ENCODE results near the gene INO80D. TPM values are rescaled to one million over a fixed set of nuclear protein-coding genes. Genes with fewer than 3 reads are reported as not detected.

The INO80D gene
- total RNA-seq, 3 donors from 2014 or later = 16.3 to 29.9 (median 19.3) TPM

GRCh38 chr2:206000776-206001175 lies 85.2 kb downstream of the INO80D start:
- Histone ChIP-seq H3K4me3 (no peak overlapping the region), H3K27ac (no peak overlapping the region), H3K36me3 (peaks cover 11% of the 10 kb centered on the region), H3K9me3 (no peaks in the 10 kb centered on the region), H3K4me1 (no peaks in the 10 kb centered on the region), H3K27me3 (no peaks in the 10 kb centered on the region)
- intact Hi-C loops (cut with DNase I; ENCODE audit: low total_unique reads) = loop anchor here (10.0 kb wide), 1 partner anchor 564 kb away; no protein-coding TSS in a partner anchor
- no peak for DNase-seq (ENCODE audit: low spot score in 2 of 2)
- no peak for TF ChIP-seq POLR2A (IDR thresholded peaks at IDR 0.05)
- TF ChIP-seq CTCF (IDR thresholded peaks at IDR 0.05) = no peak
- TF ChIP-seq POLR2AphosphoS5 (IDR thresholded peaks at IDR 0.05) = no peak

- Histone ChIP-seq H3K36me3 (no peaks in the 10 kb centered on the region), H3K4me1 (no peaks in the 10 kb centered on the region), H3K9me3 (no peaks in the 10 kb centered on the region), H3K27ac (no peak overlapping the region), H3K4me3 (no peak overlapping the region), H3K27me3 (no peaks in the 10 kb centered on the region)
- DNase-seq (ENCODE audit: low spot score in 2 of 2) = no peak
- TF ChIP-seq CTCF (IDR thresholded peaks at IDR 0.05) = no peak
- no peak for TF ChIP-seq POLR2AphosphoS5 (IDR thresholded peaks at IDR 0.05)
- TF ChIP-seq POLR2A (IDR thresholded peaks at IDR 0.05) = no peak
- intact Hi-C loops (cut with DNase I; ENCODE audit: low total_unique reads) = no loop called here
Observed at GRCh38 chr2:205998583-205998982, 87.4 kb downstream of the INO80D start.

GRCh38 chr2:205996161-205996560 lies 89.8 kb downstream of the INO80D start:
- intact Hi-C loops (cut with DNase I; ENCODE audit: low total_unique reads) = no loop called here
- H3K4me3 ChIP-seq = no peak overlapping the region
- TF ChIP-seq POLR2A (IDR thresholded peaks at IDR 0.05) (no peak), CTCF (IDR thresholded peaks at IDR 0.05) (no peak), POLR2AphosphoS5 (IDR thresholded peaks at IDR 0.05) (no peak)

GRCh38 chr2:205995260-205995659 lies 90.7 kb downstream of the INO80D start:
- H3K9me3 ChIP-seq = no peaks in the 10 kb centered on the region
- no peak overlapping the region for H3K27ac ChIP-seq
- no peaks in the 10 kb centered on the region for H3K4me1 ChIP-seq
- TF ChIP-seq CTCF (IDR thresholded peaks at IDR 0.05) = no peak
- TF ChIP-seq POLR2A (IDR thresholded peaks at IDR 0.05) = no peak
- no peak for TF ChIP-seq POLR2AphosphoS5 (IDR thresholded peaks at IDR 0.05)
- no peak for DNase-seq (ENCODE audit: low spot score in 2 of 2)
- H3K4me3 ChIP-seq = no peak overlapping the region
- no peaks in the 10 kb centered on the region for H3K36me3 ChIP-seq
- intact Hi-C loops (cut with DNase I; ENCODE audit: low total_unique reads) = no loop called here
- no peaks in the 10 kb centered on the region for H3K27me3 ChIP-seq

More at GRCh38 chr2:205996161-205996560, 89.8 kb downstream of the INO80D start:
- Histone ChIP-seq H3K9me3 (no peaks in the 10 kb centered on the region), H3K27ac (no peak overlapping the region), H3K36me3 (no peaks in the 10 kb centered on the region), H3K27me3 (no peaks in the 10 kb centered on the region), H3K4me1 (no peaks in the 10 kb centered on the region)
- no peak for DNase-seq (ENCODE audit: low spot score in 2 of 2)

- intact Hi-C loops (cut with DNase I; ENCODE audit: low total_unique reads) = no loop called here
- H3K9me3 ChIP-seq = no peaks in the 10 kb centered on the region
- no peaks in the 10 kb centered on the region for H3K4me1 ChIP-seq
- TF ChIP-seq POLR2AphosphoS5 (IDR thresholded peaks at IDR 0.05) (no peak), CTCF (IDR thresholded peaks at IDR 0.05) (no peak), POLR2A (IDR thresholded peaks at IDR 0.05) (no peak)
- H3K27ac ChIP-seq = no peak overlapping the region
- no peaks in the 10 kb centered on the region for H3K27me3 ChIP-seq
- no peaks in the 10 kb centered on the region for H3K36me3 ChIP-seq
- no peak overlapping the region for H3K4me3 ChIP-seq
- no peak for DNase-seq (ENCODE audit: low spot score in 2 of 2)
Observed at GRCh38 chr2:205994344-205994743, 91.6 kb downstream of the INO80D start.

Measured in breast epithelium (tissue), 4 donors.